Gastroesophageal sphincter (tissue), 3 donors: Measurements from ENCODE around the gene EDAR.

Source experiments
- EP300 ChIP-seq: sonication (generic); formaldehyde crosslinking; IDR thresholded peaks from one replicate; pipeline ENCODE4 v1.6.1; 2017; ENCODE audit warnings: antibody characterized with exemption, mild to moderate bottlenecking
- TF ChIP-seq, protein P1 (sequence below), 4 experiments: fragments of 200-600 bp in 2 of 4; fragments of 450-650 bp in 2 of 4; sonication (generic) in 1 of 4; IDR thresholded peaks; one replicate each; pipeline ENCODE4 v1.5.1; 2017 to 2019; ENCODE audit warnings: antibody characterized with exemption in 4 of 4, mild to moderate bottlenecking in 2 of 4, moderate library complexity in 2 of 4

DNA sequence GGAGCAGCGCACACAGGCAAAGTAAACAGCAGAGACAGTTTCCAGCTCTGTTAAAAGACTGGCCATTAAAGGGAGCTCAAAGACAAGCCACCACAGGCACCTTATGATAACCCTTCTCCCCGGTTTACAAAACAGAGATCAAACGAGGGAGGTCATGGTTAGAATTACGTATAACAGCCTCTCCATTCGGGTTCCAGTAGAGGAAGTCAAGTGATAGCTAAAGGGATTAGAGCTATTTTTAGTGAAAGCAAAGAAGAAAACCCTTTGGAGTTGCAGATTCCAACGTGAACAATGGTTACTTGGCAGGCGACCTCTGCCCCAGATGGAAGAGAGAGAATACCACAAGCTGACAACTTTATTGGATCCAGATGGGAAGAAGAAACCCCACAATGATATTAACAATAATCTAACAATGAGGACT, 31.2 kb upstream of the EDAR start:
- TF ChIP-seq, protein P1, sequence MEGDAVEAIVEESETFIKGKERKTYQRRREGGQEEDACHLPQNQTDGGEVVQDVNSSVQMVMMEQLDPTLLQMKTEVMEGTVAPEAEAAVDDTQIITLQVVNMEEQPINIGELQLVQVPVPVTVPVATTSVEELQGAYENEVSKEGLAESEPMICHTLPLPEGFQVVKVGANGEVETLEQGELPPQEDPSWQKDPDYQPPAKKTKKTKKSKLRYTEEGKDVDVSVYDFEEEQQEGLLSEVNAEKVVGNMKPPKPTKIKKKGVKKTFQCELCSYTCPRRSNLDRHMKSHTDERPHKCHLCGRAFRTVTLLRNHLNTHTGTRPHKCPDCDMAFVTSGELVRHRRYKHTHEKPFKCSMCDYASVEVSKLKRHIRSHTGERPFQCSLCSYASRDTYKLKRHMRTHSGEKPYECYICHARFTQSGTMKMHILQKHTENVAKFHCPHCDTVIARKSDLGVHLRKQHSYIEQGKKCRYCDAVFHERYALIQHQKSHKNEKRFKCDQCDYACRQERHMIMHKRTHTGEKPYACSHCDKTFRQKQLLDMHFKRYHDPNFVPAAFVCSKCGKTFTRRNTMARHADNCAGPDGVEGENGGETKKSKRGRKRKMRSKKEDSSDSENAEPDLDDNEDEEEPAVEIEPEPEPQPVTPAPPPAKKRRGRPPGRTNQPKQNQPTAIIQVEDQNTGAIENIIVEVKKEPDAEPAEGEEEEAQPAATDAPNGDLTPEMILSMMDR (IDR thresholded peaks at IDR 0.05) = no peak
- no peak for TF ChIP-seq EP300
